NT2/D1 (cell line): Measurements from ENCODE around the gene ADAMTS2.

Experiments
- SUZ12 ChIP-seq: IDR thresholded peaks from 2 replicates; pipeline ENCODE4 v1.6.1; 2011; ENCODE audit not compliant: insufficient read length, insufficient read depth; ENCODE audit errors: extremely low read depth
- YY1 ChIP-seq: IDR thresholded peaks from 2 replicates; pipeline ENCODE4 v1.6.1; 2011; ENCODE audit not compliant: insufficient read length, insufficient read depth
- ZNF274 ChIP-seq: IDR thresholded peaks from 2 replicates; pipeline ENCODE4 v1.6.1; 2011; ENCODE audit warnings: mild to moderate bottlenecking, low read depth, low read length

DNA sequence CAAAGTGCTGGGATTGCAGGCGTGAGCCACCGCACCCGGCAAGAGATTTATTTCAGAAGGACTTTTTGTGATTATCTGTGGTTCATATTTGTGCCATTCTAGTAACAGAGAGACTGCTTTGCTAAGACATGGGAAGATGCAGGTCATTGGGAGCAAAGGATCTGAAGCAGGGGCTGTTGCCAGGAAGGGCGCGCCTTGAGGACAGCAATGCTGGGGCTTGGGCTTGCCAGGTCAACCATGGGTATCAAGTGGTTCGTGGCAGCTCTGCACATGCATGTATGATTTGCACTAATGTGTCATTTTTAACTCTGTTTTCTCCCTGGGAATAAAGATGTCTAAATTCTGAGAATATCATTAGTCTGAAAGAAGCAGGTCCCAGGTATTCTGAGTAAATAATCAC, 17.0 kb downstream of the ADAMTS2 start:
- TF ChIP-seq YY1: no peak
- TF ChIP-seq ZNF274: no peak
- TF ChIP-seq SUZ12: no peak
